Neural progenitor cell (in vitro differentiated cells): ENCODE data around the gene RXRA.

ENCODE experiments used
- CTCF ChIP-seq: fragments of 200-600 bp; sonication (generic); IDR thresholded peaks from 2 replicates; pipeline ENCODE4 v1.5.1; 2017; ENCODE audit warnings: antibody characterized with exemption, mild to moderate bottlenecking
- EZH2 ChIP-seq: fragments of 200-600 bp; sonication (generic); IDR thresholded peaks from 2 replicates; pipeline ENCODE4 v1.6.1; 2017; ENCODE audit warnings: antibody characterized with exemption, mild to moderate bottlenecking, moderate library complexity

DNA sequence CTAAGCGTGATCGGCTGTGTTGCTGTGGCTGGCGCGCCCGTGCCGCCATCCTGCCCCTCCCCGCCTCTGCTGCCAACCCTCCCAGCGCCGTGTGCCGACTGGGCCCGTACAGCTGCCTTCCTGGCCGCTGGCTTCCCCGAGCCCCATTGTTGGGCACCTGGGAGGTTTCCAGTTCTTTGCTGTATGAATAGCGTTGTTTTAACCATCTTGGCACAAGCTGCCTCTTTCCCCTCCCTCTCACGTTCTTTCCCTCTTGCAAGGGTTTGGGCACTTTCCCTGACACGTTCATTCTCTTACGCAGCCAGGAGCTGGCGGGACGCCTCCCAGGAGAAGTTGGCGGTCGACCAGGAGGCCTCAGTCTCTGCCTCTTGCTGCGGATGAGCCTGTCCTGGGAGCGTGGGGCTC lies 43.1 kb upstream of the RXRA start:
- TF ChIP-seq EZH2 = no peak
- no peak for TF ChIP-seq CTCF
